Kidney (tissue), 14 donors: Measurements from ENCODE around the gene TMEM17. TPM values are rescaled to one million over a fixed set of nuclear protein-coding genes. Genes with fewer than 3 reads are reported as not detected.
A peak's percentile ranks its signal among the peaks of the same experiment; 100 is the strongest.

Source experiments
- DNase-seq, 5 donors: peaks; one replicate each; pipeline ENCODE4 v3.0.0-alpha.2; 2013 to 2020
- FAIRE-seq: peaks from 2 replicates; lab custom pipeline; 2012; peaks lifted over from hg19 to GRCh38; lab: Jason Lieb, UNC
- H3K27ac ChIP-seq, 2 donors: one replicate each; pipeline ENCODE4 v1.7.0; 2013; ENCODE audit warnings: low read depth in 2 of 2, low read length in 2 of 2, inconsistent platforms in 1 of 2
- H3K27me3 ChIP-seq: one replicate; pipeline ENCODE4 v1.7.1; 2013; ENCODE audit warnings: low read length, inconsistent platforms; ENCODE audit not compliant: control insufficient read depth, insufficient read depth
- H3K36me3 ChIP-seq, 3 donors: one replicate each; pipeline versions ENCODE4 v1.7.0 to v1.7.1; 2013; ENCODE audit warnings: low read length in 3 of 3, control low read depth in 1 of 3, inconsistent platforms in 1 of 3; ENCODE audit not compliant: insufficient read depth in 3 of 3, control insufficient read depth in 2 of 3
- H3K4me1 ChIP-seq, 3 donors: one replicate each; pipeline versions ENCODE4 v1.7.0 to v1.7.1; 2013; ENCODE audit warnings: low read length in 3 of 3, inconsistent platforms in 1 of 3, low read depth in 1 of 3; ENCODE audit not compliant: control insufficient read depth in 2 of 3, insufficient read depth in 2 of 3
- H3K4me3 ChIP-seq, 3 donors: one replicate each; pipeline versions ENCODE4 v1.7.0 to v1.8.1; 2013; ENCODE audit warnings: low read length in 3 of 3, control low read depth in 1 of 3, inconsistent platforms in 1 of 3
- H3K9ac ChIP-seq, 3 donors: one replicate each; pipeline versions ENCODE4 v1.7.0 to v1.7.1; 2013; ENCODE audit warnings: low read length in 3 of 3, control low read depth in 1 of 3, inconsistent platforms in 1 of 3
- H3K9me3 ChIP-seq, 3 donors: one replicate each; pipeline versions ENCODE4 v1.7.0 to v1.7.1; 2013; ENCODE audit warnings: low read length in 3 of 3, control low read depth in 1 of 3, inconsistent platforms in 1 of 3; ENCODE audit not compliant: control insufficient read depth in 2 of 3, insufficient read depth in 1 of 3
- intact Hi-C: fragments of 100-400 bp; cut with DNase I; formaldehyde crosslinking; loops from one replicate; pipeline ENCODE4 v1.11.1; 2022
- polyA plus RNA-seq: library from polyadenylated mRNA; stranded (reverse); fragments of 350-450 nt; fragmentation: Illumina TruSeq; extraction: RNeasy Lipid Tissue Mini Kit (QIAGEN cat#74804); gene quantifications from one replicate; pipeline ENCODE4 v1.2.3, GENCODE V29; 2014; ENCODE audit warnings: low read depth, low replicate concordance; ENCODE audit not compliant: insufficient read depth
- total RNA-seq: library from RNA; stranded (reverse); fragmentation: NEBNext Ultra II Directional; extraction: Animal tissue kit (Norgen Biotek cat#: 25700); gene quantifications from one replicate; pipeline ENCODE4 v1.2.1, GENCODE V29; 2021
- TF ChIP-seq, protein P1 (sequence below): IDR thresholded peaks from 3 replicates; pipeline ENCODE4 v1.5.1; 2012; ENCODE audit warnings: mild to moderate bottlenecking, moderate library complexity, borderline replicate concordance; ENCODE audit not compliant: insufficient read depth; ENCODE audit errors: extremely low read depth
- donor health status: control.
- donor health status: control.
- donor health status: control.
- donor health status: control.
- donor health status: control.
- donor health status: DM: yes; HTN: yes; CAD: no.
- donor health status: Normal renal cell carcinoma (clear cell type).

Gene TMEM17
- total and polyA plus RNA-seq, 2 donors from 2014 or later = 3.2 to 4.2 TPM

DNA sequence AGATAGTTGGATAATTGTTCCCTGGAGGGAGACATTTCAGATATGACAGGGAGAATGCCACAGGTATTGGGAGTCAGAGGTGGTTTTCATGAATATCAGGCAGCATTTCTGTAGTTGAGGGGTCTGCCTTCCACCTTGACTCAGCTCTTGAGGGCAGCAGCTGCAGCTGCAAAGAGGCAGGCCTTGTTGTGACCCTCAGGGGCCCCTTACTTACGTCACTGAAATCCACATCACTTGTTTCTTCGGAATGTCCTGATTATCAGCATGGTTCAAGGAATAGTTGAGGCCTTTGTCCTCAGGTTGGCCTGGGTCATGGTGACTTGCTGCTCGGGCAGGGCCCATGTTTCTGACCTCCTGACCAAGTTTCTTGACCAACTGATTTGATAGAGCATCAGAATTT is 46.9 kb downstream of the TMEM17 start:
- intact Hi-C loops = loop anchor here (5.0 kb wide), 1 partner anchor 313 kb away; no protein-coding TSS in a partner anchor
- H3K4me3 ChIP-seq = no peak overlapping the region
- H3K9me3 ChIP-seq = no peaks in the 10 kb centered on the region
- H3K27me3 ChIP-seq = no peaks in the 10 kb centered on the region
- H3K27ac ChIP-seq = no peak overlapping the region
- FAIRE-seq (no peak), DNase-seq (peak in 1 of 5 donors; percentile 18)
- H3K9ac ChIP-seq = no peak overlapping the region
- no peaks in the 10 kb centered on the region for H3K36me3 ChIP-seq
- peaks cover 0 to 16% (median 3%) of the 10 kb centered on the region in 3 donors for H3K4me1 ChIP-seq
- TF ChIP-seq, protein P1, sequence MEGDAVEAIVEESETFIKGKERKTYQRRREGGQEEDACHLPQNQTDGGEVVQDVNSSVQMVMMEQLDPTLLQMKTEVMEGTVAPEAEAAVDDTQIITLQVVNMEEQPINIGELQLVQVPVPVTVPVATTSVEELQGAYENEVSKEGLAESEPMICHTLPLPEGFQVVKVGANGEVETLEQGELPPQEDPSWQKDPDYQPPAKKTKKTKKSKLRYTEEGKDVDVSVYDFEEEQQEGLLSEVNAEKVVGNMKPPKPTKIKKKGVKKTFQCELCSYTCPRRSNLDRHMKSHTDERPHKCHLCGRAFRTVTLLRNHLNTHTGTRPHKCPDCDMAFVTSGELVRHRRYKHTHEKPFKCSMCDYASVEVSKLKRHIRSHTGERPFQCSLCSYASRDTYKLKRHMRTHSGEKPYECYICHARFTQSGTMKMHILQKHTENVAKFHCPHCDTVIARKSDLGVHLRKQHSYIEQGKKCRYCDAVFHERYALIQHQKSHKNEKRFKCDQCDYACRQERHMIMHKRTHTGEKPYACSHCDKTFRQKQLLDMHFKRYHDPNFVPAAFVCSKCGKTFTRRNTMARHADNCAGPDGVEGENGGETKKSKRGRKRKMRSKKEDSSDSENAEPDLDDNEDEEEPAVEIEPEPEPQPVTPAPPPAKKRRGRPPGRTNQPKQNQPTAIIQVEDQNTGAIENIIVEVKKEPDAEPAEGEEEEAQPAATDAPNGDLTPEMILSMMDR = no peak

DNA sequence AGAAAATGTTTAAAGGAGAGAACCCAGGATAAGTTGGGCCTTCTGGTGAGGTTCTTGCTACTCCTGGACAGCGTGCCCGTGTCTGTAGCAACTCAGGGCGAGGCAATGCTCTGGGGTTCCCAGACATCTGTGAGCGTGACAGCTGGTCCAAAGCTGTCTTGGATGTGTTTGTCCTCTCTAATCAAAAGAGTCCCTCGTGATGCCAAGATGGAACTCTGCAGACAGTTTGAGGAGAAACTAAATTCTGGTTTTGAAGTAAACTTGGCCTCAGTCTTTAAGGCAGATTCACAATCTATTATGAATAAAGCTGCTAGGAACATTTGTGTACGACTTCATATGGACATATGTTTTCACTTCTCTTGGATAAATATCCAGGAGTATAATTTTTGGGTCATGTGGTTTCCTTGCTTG is 47.3 kb downstream of the TMEM17 start:
- Histone ChIP-seq H3K27me3 (no peaks in the 10 kb centered on the region), H3K27ac (no peak overlapping the region), H3K36me3 (no peaks in the 10 kb centered on the region), H3K4me1 (peaks cover 0 to 16% (median 3%) of the 10 kb centered on the region in 3 donors), H3K4me3 (no peak overlapping the region), H3K9me3 (no peaks in the 10 kb centered on the region), H3K9ac (no peak overlapping the region)
- TF ChIP-seq, protein P1 = no peak
- no peak for FAIRE-seq
- peak in 1 of 5 donors; percentile 20 for DNase-seq
- intact Hi-C loops = loop anchor here (5.0 kb wide), 1 partner anchor 314 kb away; no protein-coding TSS in a partner anchor

DNA sequence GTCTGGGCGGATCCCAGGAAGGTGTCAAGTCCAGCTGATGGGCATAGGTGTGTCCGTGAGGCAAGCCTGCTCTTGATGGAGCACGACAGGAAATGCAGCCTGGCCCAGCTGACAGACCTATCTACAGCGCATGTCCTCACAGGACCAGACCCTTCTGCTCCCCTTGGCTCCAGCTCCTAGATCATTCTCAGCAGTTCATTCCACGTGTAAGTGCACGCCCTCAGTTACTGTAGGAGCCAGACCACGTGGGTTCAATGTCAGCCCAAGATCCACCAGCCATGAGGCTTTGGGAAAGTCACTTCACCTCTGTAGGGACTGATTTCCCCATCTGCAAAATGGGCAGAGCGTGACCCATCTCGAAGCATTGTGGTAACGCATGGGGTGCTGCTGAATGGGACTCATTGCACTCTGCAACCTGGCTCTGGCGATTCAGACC is 47.8 kb downstream of the TMEM17 start:
- no peaks in the 10 kb centered on the region for H3K27me3 ChIP-seq
- peaks cover 0 to 14% (median 3%) of the 10 kb centered on the region in 3 donors for H3K4me1 ChIP-seq
- H3K4me3 ChIP-seq = no peak overlapping the region
- no peaks in the 10 kb centered on the region for H3K36me3 ChIP-seq
- no peak for FAIRE-seq
- peak in 1 of 5 donors; percentile 38 for DNase-seq
- intact Hi-C loops = loop anchor here (5.0 kb wide), 1 partner anchor 314 kb away; no protein-coding TSS in a partner anchor
- no peak overlapping the region for H3K27ac ChIP-seq
- H3K9ac ChIP-seq = no peak overlapping the region
- H3K9me3 ChIP-seq = no peaks in the 10 kb centered on the region
- TF ChIP-seq, protein P1 = no peak

DNA sequence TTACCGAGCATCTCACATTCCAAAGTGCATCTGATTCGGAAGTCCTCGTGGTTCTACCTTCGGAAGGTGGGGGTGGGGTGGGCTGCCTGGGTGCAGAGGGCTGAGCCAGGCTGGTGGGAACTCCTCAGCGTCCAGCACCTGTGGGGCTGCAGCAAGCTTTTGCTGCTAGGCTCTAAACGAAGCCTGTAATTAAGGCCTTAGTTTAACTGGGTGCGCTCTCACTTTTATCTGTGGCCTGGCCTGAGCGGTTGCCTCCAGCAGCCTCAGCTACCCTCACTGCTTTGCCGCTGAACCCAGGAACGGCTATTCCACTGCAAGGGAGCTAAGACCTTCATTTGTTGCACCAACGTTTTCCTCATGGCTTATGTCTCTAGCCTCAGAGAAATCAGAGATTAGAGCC is 48.4 kb downstream of the TMEM17 start:
- TF ChIP-seq, protein P1 = no peak
- FAIRE-seq (no peak), DNase-seq (peak in 1 of 5 donors; percentile 27)
- H3K4me3 ChIP-seq = peak overlapping the region; percentile 36 to 73 (median 59)
- peak overlapping the region in 1 of 2 donors; percentile 75 for H3K27ac ChIP-seq
- no peaks in the 10 kb centered on the region for H3K27me3 ChIP-seq
- H3K9me3 ChIP-seq = no peaks in the 10 kb centered on the region
- peaks cover 0 to 8% (median 3%) of the 10 kb centered on the region in 3 donors for H3K4me1 ChIP-seq
- intact Hi-C loops = loop anchor here (5.0 kb wide), 1 partner anchor 315 kb away; no protein-coding TSS in a partner anchor
- no peaks in the 10 kb centered on the region for H3K36me3 ChIP-seq
- peak overlapping the region in 1 of 3 donors; percentile 56 for H3K9ac ChIP-seq
